K562 (cell line): ENCODE measurements around the gene FAM83B.

Experiments
- KDM4B ChIP-seq, 2 experiments: fragments of 450-650 bp in 1 of 2; sonication (generic) in 1 of 2; IDR thresholded peaks; 2 replicates each; pipeline ENCODE4 v1.6.1; 2016 to 2017; ENCODE audit warnings: borderline replicate concordance in 2 of 2, antibody characterized with exemption in 1 of 2, low read depth in 1 of 2, mild to moderate bottlenecking in 1 of 2
- ZNF274 ChIP-seq: IDR thresholded peaks from 2 replicates; pipeline ENCODE4 v1.6.1; 2011; ENCODE audit warnings: low read depth, mild to moderate bottlenecking, low read length, moderate library complexity, borderline replicate concordance
- TF ChIP-seq, protein P1 (sequence below): fragments of 250-450 bp; sonication (Bioruptor Pico); IDR thresholded peaks from 2 replicates; pipeline ENCODE4 v1.8.0; 2022; ENCODE audit warnings: inconsistent platforms, mild to moderate bottlenecking, moderate library complexity, borderline replicate concordance
- TF ChIP-seq, protein P2 (sequence below): fragments of 450-650 bp; formaldehyde crosslinking; IDR thresholded peaks from 2 replicates; pipeline ENCODE4 v1.4.0; 2020; ENCODE audit warnings: mild to moderate bottlenecking, mixed read lengths

- TF ChIP-seq ZNF274 (no peak), KDM4B (IDR thresholded peaks at IDR 0.05; ENCODE audit: borderline replicate concordance in 2 of 2, low read depth in 1 of 2) (no peak)
- TF ChIP-seq, protein P1, sequence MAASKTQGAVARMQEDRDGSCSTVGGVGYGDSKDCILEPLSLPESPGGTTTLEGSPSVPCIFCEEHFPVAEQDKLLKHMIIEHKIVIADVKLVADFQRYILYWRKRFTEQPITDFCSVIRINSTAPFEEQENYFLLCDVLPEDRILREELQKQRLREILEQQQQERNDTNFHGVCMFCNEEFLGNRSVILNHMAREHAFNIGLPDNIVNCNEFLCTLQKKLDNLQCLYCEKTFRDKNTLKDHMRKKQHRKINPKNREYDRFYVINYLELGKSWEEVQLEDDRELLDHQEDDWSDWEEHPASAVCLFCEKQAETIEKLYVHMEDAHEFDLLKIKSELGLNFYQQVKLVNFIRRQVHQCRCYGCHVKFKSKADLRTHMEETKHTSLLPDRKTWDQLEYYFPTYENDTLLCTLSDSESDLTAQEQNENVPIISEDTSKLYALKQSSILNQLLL, result no peak
- TF ChIP-seq, protein P2, sequence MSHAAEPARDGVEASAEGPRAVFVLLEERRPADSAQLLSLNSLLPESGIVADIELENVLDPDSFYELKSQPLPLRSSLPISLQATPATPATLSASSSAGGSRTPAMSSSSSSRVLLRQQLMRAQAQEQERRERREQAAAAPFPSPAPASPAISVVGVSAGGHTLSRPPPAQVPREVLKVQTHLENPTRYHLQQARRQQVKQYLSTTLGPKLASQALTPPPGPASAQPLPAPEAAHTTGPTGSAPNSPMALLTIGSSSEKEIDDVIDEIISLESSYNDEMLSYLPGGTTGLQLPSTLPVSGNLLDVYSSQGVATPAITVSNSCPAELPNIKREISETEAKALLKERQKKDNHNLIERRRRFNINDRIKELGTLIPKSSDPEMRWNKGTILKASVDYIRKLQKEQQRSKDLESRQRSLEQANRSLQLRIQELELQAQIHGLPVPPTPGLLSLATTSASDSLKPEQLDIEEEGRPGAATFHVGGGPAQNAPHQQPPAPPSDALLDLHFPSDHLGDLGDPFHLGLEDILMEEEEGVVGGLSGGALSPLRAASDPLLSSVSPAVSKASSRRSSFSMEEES (CRISPR knock-in tag), result no peak
Observed at GRCh38 chr6:54846857-54847674, 495 bp downstream of the FAM83B start.
